ENCODE data around the gene KSR2.

KSR2 gene

GRCh38 chr12:117912756-117913155 lies 56.0 kb downstream of the KSR2 start:
- Histone ChIP-seq H3K9me3 (no peaks in the 10 kb centered on the region), H3K4me1 (ENCODE audit: control insufficient read depth in 1 of 2, insufficient read depth in 1 of 2, low read depth in 1 of 2, low read length in 1 of 2) (no peaks in the 10 kb centered on the region), H3K27ac (no peak overlapping the region), H3K36me3 (no peaks in the 10 kb centered on the region), H3K27me3 (peaks cover 4% of the 10 kb centered on the region), H3K4me3 (ENCODE audit: low read depth in 1 of 2, low read length in 1 of 2) (no peak overlapping the region)
- no peak for TF ChIP-seq CTCF (IDR thresholded peaks at IDR 0.05)

GRCh38 chr12:117908411-117908810 lies 60.4 kb downstream of the KSR2 start:
- Histone ChIP-seq H3K9me3 (no peaks in the 10 kb centered on the region), H3K4me3 (ENCODE audit: low read depth in 1 of 2, low read length in 1 of 2) (no peak overlapping the region), H3K27me3 (peaks cover 4% of the 10 kb centered on the region), H3K36me3 (no peaks in the 10 kb centered on the region), H3K4me1 (ENCODE audit: control insufficient read depth in 1 of 2, insufficient read depth in 1 of 2, low read depth in 1 of 2, low read length in 1 of 2) (no peaks in the 10 kb centered on the region), H3K27ac (no peak overlapping the region)
- TF ChIP-seq CTCF (IDR thresholded peaks at IDR 0.05), result no peak

GRCh38 chr12:117907108-117907689 lies 61.6 kb downstream of the KSR2 start:
- H3K27me3 ChIP-seq, result peaks cover 4% of the 10 kb centered on the region
- no peak overlapping the region for H3K4me3 ChIP-seq (ENCODE audit: low read depth in 1 of 2, low read length in 1 of 2)
- H3K27ac ChIP-seq, result no peak overlapping the region
- no peak for TF ChIP-seq CTCF (IDR thresholded peaks at IDR 0.05)
- no peaks in the 10 kb centered on the region for H3K36me3 ChIP-seq
- no peaks in the 10 kb centered on the region for H3K4me1 ChIP-seq (ENCODE audit: control insufficient read depth in 1 of 2, insufficient read depth in 1 of 2, low read depth in 1 of 2, low read length in 1 of 2)
- H3K9me3 ChIP-seq, result no peaks in the 10 kb centered on the region

- H3K4me1 ChIP-seq (ENCODE audit: control insufficient read depth in 1 of 2, insufficient read depth in 1 of 2, low read depth in 1 of 2, low read length in 1 of 2), result no peaks in the 10 kb centered on the region
- no peak overlapping the region for H3K4me3 ChIP-seq (ENCODE audit: low read depth in 1 of 2, low read length in 1 of 2)
- H3K27me3 ChIP-seq, result peaks cover 4% of the 10 kb centered on the region
- no peaks in the 10 kb centered on the region for H3K36me3 ChIP-seq
- H3K27ac ChIP-seq, result no peak overlapping the region
- TF ChIP-seq CTCF (IDR thresholded peaks at IDR 0.05), result no peak
- H3K9me3 ChIP-seq, result no peaks in the 10 kb centered on the region
Observed at GRCh38 chr12:117904051-117904450, 64.7 kb downstream of the KSR2 start.

GRCh38 chr12:117903110-117903840 lies 65.5 kb downstream of the KSR2 start:
- no peaks in the 10 kb centered on the region for H3K9me3 ChIP-seq
- no peaks in the 10 kb centered on the region for H3K4me1 ChIP-seq (ENCODE audit: control insufficient read depth in 1 of 2, insufficient read depth in 1 of 2, low read depth in 1 of 2, low read length in 1 of 2)
- H3K27me3 ChIP-seq, result no peaks in the 10 kb centered on the region
- H3K4me3 ChIP-seq (ENCODE audit: low read depth in 1 of 2, low read length in 1 of 2), result no peak overlapping the region
- TF ChIP-seq CTCF (IDR thresholded peaks at IDR 0.05), result no peak
- H3K36me3 ChIP-seq, result no peaks in the 10 kb centered on the region
- no peak overlapping the region for H3K27ac ChIP-seq

Measured in neutrophil (primary cell).